ENCODE results near the gene ENC1. TPM values are rescaled to one million over a fixed set of nuclear protein-coding genes. Genes with fewer than 3 reads are reported as not detected.

The ENC1 gene
- total RNA-seq, 4 donors from 2014 or later, result 8.9 to 23.7 (median 13.1) TPM

DNA sequence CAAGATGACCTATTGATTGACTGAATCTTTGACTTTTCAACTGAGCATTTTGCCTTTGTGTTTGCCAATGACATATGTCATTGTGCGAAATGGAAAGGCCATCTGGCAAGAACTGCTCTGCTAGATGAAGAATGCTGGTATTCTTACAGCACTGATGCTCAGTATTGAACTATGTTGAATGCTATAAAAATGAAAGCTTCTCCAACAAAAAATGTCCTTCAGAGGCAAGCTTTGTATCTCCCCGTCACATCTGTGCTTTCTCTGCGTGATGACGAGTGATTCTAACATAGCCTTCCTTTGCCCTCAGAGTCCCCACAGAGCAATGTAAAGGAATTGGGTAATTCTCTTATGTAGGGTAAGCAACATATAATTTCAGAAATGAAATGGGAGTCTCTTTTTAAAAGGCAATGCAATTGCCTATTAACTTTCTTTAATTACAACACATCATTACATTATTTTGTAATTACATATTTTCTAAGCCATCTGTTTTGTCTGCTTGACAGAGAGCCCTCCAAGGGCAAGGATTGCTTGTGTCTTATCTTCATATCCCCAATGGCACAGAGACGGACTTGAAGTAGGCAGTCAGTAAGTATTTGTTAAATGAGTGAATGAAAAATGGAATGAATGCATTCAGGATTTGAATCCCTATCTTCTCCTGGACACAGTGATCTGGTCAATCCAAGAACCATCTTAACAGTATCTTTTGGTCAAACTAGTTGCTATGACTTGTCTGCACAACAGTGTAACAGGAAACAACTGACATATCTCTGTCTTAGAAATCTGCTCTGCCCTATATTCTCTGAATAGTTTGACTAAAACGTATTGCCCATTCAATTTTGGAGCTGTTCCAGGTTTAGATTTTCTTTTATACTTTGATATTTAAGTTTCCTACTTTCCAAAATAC, 46.1 kb downstream of the ENC1 start:
- no peaks in the 10 kb centered on the region for H3K36me3 ChIP-seq
- no peak for DNase-seq (ENCODE audit: extremely low spot score)
- TF ChIP-seq, protein P1, sequence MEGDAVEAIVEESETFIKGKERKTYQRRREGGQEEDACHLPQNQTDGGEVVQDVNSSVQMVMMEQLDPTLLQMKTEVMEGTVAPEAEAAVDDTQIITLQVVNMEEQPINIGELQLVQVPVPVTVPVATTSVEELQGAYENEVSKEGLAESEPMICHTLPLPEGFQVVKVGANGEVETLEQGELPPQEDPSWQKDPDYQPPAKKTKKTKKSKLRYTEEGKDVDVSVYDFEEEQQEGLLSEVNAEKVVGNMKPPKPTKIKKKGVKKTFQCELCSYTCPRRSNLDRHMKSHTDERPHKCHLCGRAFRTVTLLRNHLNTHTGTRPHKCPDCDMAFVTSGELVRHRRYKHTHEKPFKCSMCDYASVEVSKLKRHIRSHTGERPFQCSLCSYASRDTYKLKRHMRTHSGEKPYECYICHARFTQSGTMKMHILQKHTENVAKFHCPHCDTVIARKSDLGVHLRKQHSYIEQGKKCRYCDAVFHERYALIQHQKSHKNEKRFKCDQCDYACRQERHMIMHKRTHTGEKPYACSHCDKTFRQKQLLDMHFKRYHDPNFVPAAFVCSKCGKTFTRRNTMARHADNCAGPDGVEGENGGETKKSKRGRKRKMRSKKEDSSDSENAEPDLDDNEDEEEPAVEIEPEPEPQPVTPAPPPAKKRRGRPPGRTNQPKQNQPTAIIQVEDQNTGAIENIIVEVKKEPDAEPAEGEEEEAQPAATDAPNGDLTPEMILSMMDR (IDR thresholded peaks at IDR 0.05), result no peak
- no peak for TF ChIP-seq EP300 (IDR thresholded peaks at IDR 0.05)
- no peak for TF ChIP-seq POLR2A (IDR thresholded peaks at IDR 0.05; ENCODE audit: low read depth)
- no peak for TF ChIP-seq POLR2AphosphoS5 (IDR thresholded peaks at IDR 0.05)
- peaks cover 0 to 6% (median 2%) of the 10 kb centered on the region in 4 donors for H3K4me1 ChIP-seq
- WGBS, result 83% methylated on average over 6 of the region's 6 CpGs
- intact Hi-C loops (cut with DNase I), result no loop called here
- H3K27me3 ChIP-seq, result no peaks in the 10 kb centered on the region
- H3K4me3 ChIP-seq, result no peak overlapping the region
- H3K27ac ChIP-seq (replicated peaks in 1 of 4), result no peak overlapping the region
- no peaks in the 10 kb centered on the region for H3K9me3 ChIP-seq

DNA sequence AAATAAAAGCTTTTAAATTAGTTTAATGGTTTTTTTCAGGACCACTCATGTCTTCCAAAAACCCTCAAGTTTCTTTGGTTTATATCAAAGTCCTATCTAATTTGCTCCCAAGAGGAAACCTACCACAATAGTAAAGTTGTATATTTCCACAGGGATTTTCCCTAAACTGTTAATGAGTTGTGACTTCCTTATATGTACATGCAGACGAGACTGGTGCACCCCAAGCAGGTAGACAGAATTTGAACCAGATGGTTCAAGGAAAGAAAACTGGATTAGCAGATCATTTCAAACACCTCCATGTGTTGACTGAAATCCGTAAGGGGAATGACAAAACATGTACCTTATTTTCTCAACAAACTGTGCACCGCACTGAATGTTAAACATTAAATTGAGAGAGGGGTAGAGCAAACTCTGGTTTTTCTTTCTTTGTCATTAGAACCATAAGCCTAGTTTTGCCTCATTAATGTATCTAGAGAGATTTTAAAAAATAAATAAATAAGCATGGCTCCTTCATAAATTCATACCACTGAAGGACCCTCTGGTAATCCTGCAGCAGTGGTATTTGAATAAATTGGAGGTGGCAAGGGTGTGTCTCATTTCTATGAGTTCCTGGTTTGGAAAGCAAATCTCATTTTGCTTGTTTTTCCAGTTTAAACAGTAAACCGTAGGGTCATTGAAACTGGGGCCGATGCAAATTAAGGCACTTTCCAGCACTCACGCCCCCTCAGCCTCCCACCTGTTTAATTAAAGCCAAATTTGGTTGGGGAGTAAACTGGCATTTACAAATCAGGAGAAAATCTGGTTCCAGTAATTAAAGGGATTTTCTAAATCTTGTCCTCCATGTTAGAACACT, 51.1 kb downstream of the ENC1 start:
- DNase-seq (ENCODE audit: extremely low spot score), result no peak
- Histone ChIP-seq H3K9me3 (no peaks in the 10 kb centered on the region), H3K4me3 (no peak overlapping the region), H3K36me3 (no peaks in the 10 kb centered on the region), H3K27me3 (no peaks in the 10 kb centered on the region), H3K4me1 (peaks cover 0 to 8% (median 5%) of the 10 kb centered on the region in 4 donors), H3K27ac (replicated peaks in 1 of 4) (no peak overlapping the region)
- no peak for TF ChIP-seq EP300 (IDR thresholded peaks at IDR 0.05)
- TF ChIP-seq POLR2AphosphoS5 (IDR thresholded peaks at IDR 0.05), result no peak
- no peak for TF ChIP-seq POLR2A (IDR thresholded peaks at IDR 0.05; ENCODE audit: low read depth)
- TF ChIP-seq, protein P1 (IDR thresholded peaks at IDR 0.05), result no peak
- 92% methylated on average over 6 of the region's 6 CpGs for WGBS
- intact Hi-C loops (cut with DNase I), result no loop called here

DNA sequence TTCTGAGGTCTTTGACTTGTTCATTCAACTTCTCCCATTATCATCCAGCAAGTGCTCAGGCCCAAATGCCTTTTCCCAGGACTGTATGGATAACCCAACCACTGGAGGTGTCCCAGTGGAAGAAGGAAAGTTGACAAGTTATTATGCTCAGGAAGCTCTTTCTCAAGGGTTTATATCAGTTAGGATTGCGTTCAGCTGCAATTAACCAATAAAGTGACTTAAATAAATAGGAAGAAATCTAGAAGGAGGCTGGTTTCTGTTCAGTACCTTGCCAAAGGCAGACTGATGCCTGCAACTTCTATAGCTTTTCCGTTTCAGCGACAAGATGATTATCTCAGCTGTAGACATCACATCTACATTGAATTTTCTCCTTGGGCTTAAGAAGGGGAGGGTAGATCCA, 52.1 kb downstream of the ENC1 start:
- Histone ChIP-seq H3K27me3 (no peaks in the 10 kb centered on the region), H3K36me3 (no peaks in the 10 kb centered on the region), H3K27ac (replicated peaks in 1 of 4) (no peak overlapping the region), H3K4me3 (no peak overlapping the region), H3K4me1 (peaks cover 0 to 8% (median 5%) of the 10 kb centered on the region in 4 donors), H3K9me3 (no peaks in the 10 kb centered on the region)
- intact Hi-C loops (cut with DNase I), result no loop called here
- DNase-seq (ENCODE audit: extremely low spot score), result no peak
- WGBS, result 94% methylated on average over 3 of the region's 3 CpGs
- TF ChIP-seq EP300 (IDR thresholded peaks at IDR 0.05), result no peak
- no peak for TF ChIP-seq POLR2A (IDR thresholded peaks at IDR 0.05; ENCODE audit: low read depth)
- TF ChIP-seq, protein P1 (IDR thresholded peaks at IDR 0.05), result no peak
- no peak for TF ChIP-seq POLR2AphosphoS5 (IDR thresholded peaks at IDR 0.05)

DNA sequence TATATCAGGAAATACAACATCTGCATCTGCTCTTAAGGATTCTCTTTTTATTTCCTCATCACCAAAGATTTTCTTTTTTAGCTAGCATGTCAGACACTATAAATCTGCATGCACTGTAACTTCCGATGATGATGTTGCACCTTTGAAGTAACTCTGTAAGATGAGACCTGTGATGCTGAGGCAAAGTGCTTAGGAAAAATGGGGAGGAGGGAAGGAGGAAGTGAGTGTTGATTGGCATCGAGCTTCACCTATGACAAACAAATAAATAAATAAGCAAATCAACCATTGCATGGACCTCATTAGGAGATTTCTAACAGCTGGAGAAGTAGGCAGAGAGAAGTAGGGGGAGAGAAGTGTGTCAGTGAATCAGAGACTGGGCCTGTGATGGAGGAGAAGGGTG, 52.6 kb downstream of the ENC1 start:
- WGBS, result 67% methylated on average over 2 of the region's 2 CpGs
- Histone ChIP-seq H3K4me1 (peaks cover 0 to 8% (median 5%) of the 10 kb centered on the region in 4 donors), H3K27ac (replicated peaks in 1 of 4) (no peak overlapping the region), H3K9me3 (no peaks in the 10 kb centered on the region), H3K36me3 (no peaks in the 10 kb centered on the region), H3K4me3 (no peak overlapping the region), H3K27me3 (no peaks in the 10 kb centered on the region)
- DNase-seq (ENCODE audit: extremely low spot score), result no peak
- TF ChIP-seq, protein P1 (IDR thresholded peaks at IDR 0.05), result no peak
- intact Hi-C loops (cut with DNase I), result no loop called here
